HG03159 (cell line): Measurements from ENCODE around the gene CCDC8.
"Not testable (repeated sequence)": the region's sequence is repeated elsewhere in the genome, so short reads cannot be mapped to it uniquely, and the experiment has no call there.

Experiments used
- ATAC-seq: cut with Tn5 transposase; IDR thresholded peaks from one replicate; pipeline ENCODE4 v1.9.1; 2021; ENCODE audit warnings: mild to moderate bottlenecking, moderate library complexity; ENCODE audit not compliant: unreplicated experiment

Gene CCDC8

DNA sequence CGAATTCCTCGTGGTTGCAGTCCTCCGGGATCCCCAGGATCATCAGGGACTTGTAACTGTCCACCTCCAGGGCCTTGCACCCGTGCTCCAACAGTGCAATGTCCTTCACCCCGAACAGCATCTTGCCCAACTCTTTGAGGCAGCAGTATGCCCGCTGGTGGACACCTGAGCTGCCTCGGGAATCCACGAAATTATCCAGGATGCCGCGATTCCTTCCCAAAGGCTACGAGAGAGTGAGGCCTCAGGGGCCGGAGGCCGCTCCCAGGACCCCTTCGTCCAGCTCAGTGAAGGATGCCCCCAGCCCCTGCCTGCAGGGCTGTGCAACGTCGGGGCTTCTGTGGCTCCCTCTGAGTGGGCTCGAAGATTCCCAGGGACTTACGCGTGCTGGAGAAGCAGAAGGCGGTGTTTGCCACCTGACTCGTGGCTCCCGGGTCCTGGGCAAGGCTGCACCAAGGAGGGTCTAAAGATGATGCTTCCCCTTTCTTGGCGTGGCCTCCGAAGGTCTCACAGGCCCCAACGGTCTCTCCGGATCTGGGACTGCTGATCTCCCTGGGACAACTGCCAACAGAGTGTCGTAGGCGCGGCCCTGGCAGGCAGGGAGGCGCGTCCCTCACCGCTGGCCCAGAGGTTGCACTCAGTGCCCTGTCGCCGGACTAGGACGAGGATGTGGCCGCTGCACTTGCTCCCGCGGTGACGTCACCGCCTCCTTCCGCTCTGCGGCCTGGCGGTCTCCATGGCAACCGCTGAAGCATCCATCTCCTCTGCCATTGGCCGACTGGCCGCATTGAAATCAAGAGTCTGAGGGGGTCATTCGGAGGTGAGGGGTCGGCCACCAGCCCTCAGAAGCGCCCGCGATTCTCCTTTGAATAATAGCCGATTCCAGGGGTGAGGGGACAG is 15.1 kb upstream of the CCDC8 start, which contains the start of gene PNMA8C:
Gene PNMA8C, minus strand, starts transcription at position 698 of the 897 bp plus-strand sequence. Its CDS starts 577 bp downstream, at position 121.
- no peak for ATAC-seq

DNA sequence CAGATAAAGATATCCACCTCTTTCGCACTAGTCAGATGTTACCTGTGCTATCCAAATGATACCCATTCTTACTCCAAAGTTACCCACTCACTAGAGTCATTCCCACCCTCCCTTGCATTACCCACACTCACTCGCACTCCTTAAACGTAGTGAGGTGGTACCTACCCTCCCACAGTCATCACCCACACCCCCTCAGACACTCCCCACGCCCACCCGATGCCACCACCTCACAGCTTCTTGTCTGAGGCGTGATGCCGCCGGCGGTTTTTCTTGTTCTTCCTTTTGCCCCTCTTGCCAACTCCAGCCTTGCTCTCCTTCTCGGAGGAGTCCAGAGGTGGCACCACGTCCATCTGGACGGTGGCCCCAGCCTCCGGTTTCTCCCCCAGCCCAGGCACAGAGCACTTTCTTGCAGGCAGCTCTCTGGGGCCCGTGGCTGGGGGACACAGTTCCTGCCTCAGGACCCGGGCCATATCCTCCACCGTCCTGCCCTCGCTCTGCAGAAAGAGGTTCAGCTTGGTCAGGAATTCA is 14.2 kb upstream of the CCDC8 start:
- ATAC-seq = no peak

GRCh38 chr19:46426506-46427162 is 13.3 kb upstream of the CCDC8 start:
- no peak for ATAC-seq

DNA sequence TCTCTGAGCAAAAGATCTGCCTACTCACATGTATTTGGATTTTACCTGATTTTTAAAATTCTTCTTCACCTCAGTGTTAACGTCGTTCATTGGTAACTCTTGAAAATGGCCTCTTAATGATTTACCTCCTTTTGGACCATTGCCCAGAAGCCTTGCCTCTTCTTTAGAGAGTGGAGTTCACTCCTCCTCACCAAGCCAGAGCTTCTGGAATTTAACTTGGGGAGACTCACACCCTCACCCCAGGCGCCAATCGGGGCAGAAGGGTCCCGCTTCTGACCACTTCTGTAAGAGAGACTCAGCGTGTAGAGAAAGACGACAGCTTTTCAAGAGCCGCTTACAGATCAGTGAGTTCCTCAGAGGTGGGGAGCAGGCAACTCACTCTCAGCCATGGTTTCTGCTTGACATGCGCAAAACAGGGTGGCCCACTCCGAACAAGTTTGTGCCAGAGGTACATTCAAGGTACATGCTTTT is 12.7 kb upstream of the CCDC8 start:
- no peak for ATAC-seq

DNA sequence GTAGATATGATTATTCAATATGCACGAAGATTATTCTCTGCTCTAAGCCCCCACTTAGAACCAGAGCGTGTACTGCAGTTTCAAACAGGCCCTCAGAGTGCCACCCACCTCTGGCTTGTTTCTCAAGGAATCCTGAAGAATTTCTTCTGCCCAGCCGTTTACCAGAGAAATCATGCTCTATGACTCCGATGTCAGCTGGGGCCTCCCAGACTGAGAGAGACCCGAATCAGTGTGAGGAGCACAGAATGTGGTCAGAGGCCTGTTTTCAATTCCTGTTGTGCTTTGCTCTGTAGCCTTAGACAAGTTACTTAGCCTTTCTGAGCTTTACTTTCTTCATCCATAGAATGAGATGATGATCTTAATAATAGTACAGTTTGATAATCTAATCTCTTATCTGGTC is 9.8 kb upstream of the CCDC8 start:
- no peak for ATAC-seq

- no peak for ATAC-seq
These were observed 9.0 kb upstream of the CCDC8 start for GRCh38 chr19:46422344-46422743.

GRCh38 chr19:46420056-46420455 is 6.7 kb upstream of the CCDC8 start:
- no peak for ATAC-seq

DNA sequence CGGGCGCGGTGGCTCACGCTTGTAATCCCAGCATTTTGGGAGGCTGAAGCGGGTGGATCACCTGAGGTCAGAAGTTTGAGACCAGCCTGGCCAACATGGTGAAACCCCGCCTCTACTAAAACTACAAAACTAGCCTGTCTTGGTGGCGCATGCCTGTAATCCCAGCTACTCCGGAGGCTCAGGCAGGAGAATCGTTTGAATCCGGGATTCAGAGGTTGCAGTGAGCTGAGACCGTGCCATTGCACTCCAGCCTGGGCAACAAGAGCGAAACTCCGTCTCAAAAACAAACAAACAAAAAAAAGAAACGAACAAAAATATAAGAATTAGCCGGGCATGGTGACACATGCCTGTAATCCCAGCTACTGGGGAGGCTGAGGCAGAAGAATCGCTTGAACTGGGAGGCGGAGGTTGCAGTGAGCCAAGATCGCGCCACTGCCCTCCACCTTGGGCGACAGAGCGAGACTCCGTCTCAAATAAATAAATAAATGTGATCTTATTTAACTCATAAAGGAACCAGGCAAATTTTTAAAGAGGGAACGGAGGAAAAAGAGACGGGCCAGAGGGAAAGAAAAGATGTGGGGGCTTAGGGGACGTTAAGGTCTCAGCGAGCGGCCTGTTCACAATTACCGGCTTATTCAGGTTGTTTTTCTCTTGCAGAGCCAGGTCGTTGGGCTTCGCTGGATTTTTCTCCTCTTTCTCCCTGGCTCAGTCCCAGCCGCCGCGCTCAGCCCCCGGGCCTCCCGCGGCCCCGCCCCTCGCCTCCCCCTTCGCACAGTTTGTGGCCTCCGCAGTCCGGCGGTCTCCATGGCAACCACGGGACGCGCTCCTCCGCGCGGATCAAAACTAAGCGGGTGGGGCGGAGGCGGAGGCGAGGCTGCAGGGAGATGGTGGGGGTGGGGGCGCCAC is 2.7 kb upstream of the CCDC8 start:
- not testable (repeated sequence) for ATAC-seq

GRCh38 chr19:46414899-46415298 is 1.5 kb upstream of the CCDC8 start:
- not testable (repeated sequence) for ATAC-seq

- no peak for ATAC-seq
These were observed 608 bp downstream of the CCDC8 start for GRCh38 chr19:46412650-46413261.

GRCh38 chr19:46411925-46412649 is 1.3 kb downstream of the CCDC8 start:
- no peak for ATAC-seq

- no peak for ATAC-seq
These were observed 2.1 kb downstream of the CCDC8 start for GRCh38 chr19:46411088-46411924.

- no peak for ATAC-seq
These were observed 2.9 kb downstream of the CCDC8 start for GRCh38 chr19:46410205-46411087.

DNA sequence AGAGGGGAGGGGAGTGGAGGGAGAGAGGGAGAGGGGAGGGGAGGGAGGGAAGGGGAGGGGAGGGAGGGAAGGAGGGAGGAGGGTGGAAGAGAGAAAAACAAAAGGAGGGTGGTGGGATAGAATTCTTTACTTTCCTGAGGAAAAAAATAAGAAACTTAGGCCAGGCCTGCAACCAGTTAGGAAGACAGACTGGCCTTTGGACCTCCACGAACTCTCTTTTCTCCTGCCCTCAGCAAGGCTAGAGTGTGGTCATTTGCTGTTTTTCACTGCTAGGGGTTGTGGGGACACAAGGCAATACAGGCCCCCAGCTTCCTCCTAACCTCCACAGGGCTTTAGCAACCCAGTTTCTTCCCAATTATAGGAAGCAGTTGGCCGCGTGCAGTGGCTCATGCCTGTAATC is 4.2 kb downstream of the CCDC8 start:
- ATAC-seq = no peak

- ATAC-seq = no peak
These were observed 4.7 kb downstream of the CCDC8 start for GRCh38 chr19:46408664-46409039.

DNA sequence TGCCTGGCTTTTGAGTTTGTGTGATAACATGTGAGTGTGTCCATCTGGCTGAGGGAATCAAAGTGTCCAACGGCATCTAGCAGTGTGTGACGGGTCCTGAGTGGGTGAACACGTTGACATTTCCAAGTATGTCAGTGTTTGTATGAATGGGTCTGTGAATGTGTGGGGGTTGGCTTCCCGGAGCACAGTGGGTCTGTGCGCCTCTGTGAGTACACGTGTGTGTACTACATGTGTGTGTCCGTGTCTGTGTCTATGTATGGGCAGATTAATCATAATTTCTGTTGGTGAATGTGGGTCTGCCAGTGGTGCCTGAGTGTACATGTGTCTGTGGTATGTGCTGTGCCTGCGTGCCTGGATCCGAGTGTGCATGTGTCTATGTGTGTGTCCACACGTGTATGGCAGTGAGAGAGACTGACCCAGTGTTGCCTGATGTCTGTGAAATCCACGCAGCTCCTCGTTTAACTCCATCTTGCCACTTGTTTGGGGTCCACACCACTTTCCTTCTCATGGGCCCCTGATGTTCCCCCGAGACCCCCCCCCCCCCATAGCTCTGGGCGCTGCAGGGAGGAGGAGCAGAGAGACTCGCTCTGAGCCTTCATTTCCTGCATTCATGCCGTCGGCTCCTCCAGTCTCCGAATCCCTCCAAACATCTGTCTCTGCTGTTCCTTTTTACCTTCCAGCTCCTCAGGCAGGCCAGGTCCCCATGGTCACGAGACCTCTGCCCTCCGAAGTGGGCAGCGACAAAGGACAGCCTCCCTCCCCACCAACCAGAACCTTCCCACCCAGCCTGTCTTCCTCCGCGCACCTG is 5.3 kb downstream of the CCDC8 start:
- no peak for ATAC-seq

DNA sequence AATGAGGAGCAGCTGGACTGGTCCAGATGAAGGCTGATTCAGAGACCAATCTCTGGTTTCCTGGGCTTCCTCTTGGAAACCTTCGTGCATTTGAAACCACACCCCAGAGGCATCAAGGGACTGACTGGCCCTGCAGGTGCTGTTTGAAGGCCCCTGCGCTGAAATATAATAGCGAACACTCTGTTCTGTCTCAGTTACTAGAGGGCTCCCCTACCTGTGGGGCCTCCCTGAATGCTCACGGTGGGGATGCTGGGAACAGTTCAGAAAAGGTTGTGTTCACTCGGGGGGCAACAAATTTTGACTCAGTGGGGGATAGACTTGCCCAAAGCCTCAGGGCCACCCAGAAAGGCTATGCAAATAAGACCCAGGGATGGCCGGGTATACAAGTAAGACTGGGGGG is 6.4 kb downstream of the CCDC8 start:
- ATAC-seq = no peak
